Measurements from ENCODE around the gene OLFML3. TPM values are rescaled to one million over a fixed set of nuclear protein-coding genes. Genes with fewer than 3 reads are reported as not detected.

The OLFML3 gene
- total RNA-seq, 1 donor from 2014 or later: 1.6 TPM

DNA sequence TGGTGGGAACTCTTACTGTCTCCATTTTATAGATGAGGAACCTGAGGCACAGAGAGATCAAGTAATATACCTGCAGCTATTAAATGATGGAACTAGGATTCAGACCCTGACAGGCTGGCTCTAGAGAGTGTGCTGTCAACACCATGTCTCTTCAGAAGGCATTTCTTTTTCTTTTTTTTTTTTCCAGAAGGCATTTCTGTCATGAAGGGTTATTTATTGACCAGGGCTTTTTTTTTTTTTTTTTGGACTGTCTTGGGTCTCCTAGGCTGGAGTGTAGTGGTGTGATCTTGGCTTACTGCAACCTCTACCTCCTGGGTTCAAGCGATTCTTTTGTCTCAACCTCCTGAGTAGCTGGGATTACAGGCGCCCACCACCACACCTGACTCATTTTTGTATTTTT lies 27.6 kb upstream of the OLFML3 start:
- Histone ChIP-seq H3K36me3 (ENCODE audit: control insufficient read depth, insufficient read depth, low read length) (peaks cover 2% of the 10 kb centered on the region), H3K4me3 (ENCODE audit: low read depth, low read length) (no peak overlapping the region), H3K27me3 (ENCODE audit: control insufficient read depth, insufficient read depth, low read length) (no peaks in the 10 kb centered on the region)
- FAIRE-seq (no peak), DNase-seq (ENCODE audit: low read depth) (no peak)
- TF ChIP-seq, protein P1, sequence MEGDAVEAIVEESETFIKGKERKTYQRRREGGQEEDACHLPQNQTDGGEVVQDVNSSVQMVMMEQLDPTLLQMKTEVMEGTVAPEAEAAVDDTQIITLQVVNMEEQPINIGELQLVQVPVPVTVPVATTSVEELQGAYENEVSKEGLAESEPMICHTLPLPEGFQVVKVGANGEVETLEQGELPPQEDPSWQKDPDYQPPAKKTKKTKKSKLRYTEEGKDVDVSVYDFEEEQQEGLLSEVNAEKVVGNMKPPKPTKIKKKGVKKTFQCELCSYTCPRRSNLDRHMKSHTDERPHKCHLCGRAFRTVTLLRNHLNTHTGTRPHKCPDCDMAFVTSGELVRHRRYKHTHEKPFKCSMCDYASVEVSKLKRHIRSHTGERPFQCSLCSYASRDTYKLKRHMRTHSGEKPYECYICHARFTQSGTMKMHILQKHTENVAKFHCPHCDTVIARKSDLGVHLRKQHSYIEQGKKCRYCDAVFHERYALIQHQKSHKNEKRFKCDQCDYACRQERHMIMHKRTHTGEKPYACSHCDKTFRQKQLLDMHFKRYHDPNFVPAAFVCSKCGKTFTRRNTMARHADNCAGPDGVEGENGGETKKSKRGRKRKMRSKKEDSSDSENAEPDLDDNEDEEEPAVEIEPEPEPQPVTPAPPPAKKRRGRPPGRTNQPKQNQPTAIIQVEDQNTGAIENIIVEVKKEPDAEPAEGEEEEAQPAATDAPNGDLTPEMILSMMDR (IDR thresholded peaks at IDR 0.05; ENCODE audit: insufficient read depth, low read length, severe bottlenecking): no peak

DNA sequence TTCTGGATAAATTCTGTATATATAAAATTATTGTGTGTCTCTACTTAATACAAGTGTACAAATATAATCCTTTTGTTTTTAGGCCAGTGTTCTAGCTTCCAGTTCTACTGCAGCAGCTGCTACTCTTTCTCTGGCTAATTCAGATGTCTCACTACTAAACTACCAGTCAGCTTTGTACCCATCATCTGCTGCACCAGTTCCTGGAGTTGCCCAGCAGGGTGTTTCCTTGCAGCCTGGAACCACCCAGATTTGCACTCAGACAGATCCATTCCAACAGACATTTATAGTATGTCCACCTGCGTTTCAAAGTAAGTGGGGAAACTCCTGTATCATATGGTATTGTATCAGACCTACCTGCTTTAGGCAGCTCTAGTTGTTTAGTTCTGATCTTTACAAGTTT lies 21.3 kb upstream of the OLFML3 start:
- Histone ChIP-seq H3K4me3 (ENCODE audit: low read depth, low read length) (no peak overlapping the region), H3K36me3 (ENCODE audit: control insufficient read depth, insufficient read depth, low read length) (peaks cover 8% of the 10 kb centered on the region), H3K27me3 (ENCODE audit: control insufficient read depth, insufficient read depth, low read length) (no peaks in the 10 kb centered on the region)
- FAIRE-seq (no peak), DNase-seq (ENCODE audit: low read depth) (no peak)
- TF ChIP-seq, protein P1 (IDR thresholded peaks at IDR 0.05; ENCODE audit: insufficient read depth, low read length, severe bottlenecking): no peak

DNA sequence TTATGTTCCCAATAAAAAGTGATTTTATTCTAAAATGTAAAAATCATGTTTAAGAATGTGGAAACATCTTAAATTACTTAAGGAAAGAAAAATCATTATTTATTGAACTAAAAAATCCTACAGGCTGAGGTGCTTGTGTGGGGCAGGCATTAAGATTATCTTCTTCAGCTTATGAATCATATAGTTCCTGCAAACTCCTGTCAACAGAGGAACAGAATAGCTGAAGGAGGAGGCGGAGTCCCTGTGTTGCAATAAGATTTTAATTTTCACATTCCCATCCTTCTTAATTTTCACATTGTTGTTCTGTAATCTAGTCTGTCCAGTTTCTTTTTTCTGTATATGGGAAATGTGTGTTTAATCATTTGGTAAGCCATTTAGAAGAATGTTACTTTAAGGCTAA lies 20.6 kb upstream of the OLFML3 start:
- no peak for FAIRE-seq
- H3K27me3 ChIP-seq (ENCODE audit: control insufficient read depth, insufficient read depth, low read length): no peaks in the 10 kb centered on the region
- DNase-seq (ENCODE audit: low read depth): peak; percentile 42
- no peak overlapping the region for H3K4me3 ChIP-seq (ENCODE audit: low read depth, low read length)
- H3K36me3 ChIP-seq (ENCODE audit: control insufficient read depth, insufficient read depth, low read length): peaks cover 8% of the 10 kb centered on the region
- TF ChIP-seq, protein P1 (IDR thresholded peaks at IDR 0.05; ENCODE audit: insufficient read depth, low read length, severe bottlenecking): no peak

DNA sequence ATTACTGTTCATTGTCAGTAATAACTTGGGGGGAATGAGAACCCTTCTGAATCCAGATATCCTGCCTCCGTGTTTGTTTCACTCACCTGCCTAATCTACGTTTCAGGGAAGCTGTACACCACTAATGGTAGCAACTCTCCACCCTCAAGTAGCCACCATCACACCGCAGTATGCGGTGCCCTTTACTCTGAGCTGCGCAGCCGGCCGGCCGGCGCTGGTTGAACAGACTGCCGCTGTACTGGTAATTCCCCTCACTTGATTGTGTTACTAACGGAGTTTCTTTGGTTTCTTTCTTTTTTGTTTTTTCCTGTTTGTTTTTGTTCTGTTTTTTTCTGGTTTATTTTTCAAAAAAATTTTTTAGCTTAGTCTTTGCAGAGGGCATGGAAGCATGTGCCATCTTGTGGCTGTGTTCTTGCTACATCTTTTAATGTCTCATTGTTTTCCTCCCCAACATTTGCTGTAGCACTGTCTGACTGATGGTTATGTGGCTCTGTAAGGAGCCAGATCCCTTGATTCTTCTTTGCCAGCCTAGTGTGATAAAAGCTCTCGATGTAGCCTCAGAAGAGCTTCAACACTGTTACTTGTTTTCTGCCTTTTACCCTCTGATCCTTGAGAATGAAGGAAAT lies 15.9 kb upstream of the OLFML3 start:
- FAIRE-seq: no peak
- H3K4me3 ChIP-seq (ENCODE audit: low read depth, low read length): no peak overlapping the region
- DNase-seq (ENCODE audit: low read depth): no peak
- H3K36me3 ChIP-seq (ENCODE audit: control insufficient read depth, insufficient read depth, low read length): peaks cover 6% of the 10 kb centered on the region
- TF ChIP-seq, protein P1 (IDR thresholded peaks at IDR 0.05; ENCODE audit: insufficient read depth, low read length, severe bottlenecking): no peak
- no peaks in the 10 kb centered on the region for H3K27me3 ChIP-seq (ENCODE audit: control insufficient read depth, insufficient read depth, low read length)

DNA sequence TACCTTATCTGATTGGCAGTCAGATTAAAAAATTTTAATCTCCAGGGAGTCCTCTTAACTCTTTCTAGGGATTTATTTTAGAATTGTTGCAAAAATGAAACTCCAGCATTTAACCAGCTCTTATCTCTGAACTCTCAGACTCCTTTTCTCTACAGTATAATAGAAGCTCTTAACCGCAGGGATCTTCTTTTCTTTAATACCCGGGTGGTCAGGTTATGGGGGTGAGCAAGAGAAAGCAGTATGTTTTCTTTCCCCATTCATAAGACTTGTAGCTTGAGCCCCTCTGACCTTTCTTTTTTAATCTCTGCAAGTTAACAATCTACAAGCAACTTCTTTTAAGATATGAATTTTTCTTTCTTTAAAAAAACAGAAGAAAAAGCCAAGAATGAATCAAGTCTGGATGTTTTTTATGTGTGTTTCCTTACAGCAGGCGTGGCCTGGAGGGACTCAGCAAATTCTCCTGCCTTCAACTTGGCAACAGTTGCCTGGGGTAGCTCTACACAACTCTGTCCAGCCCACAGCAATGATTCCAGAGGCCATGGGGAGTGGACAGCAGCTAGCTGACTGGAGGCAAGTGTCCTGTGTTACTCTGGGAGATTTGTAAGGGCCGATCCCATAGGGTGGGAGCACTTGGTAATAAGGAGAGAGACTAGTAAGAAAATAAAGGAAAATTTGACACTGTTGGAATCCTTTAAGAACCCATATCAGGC lies 13.4 kb upstream of the OLFML3 start:
- DNase-seq (ENCODE audit: low read depth) (no peak), FAIRE-seq (no peak)
- Histone ChIP-seq H3K4me3 (ENCODE audit: low read depth, low read length) (no peak overlapping the region), H3K27me3 (ENCODE audit: control insufficient read depth, insufficient read depth, low read length) (no peaks in the 10 kb centered on the region), H3K36me3 (ENCODE audit: control insufficient read depth, insufficient read depth, low read length) (peaks cover 17% of the 10 kb centered on the region)
- TF ChIP-seq, protein P1 (IDR thresholded peaks at IDR 0.05; ENCODE audit: insufficient read depth, low read length, severe bottlenecking): no peak

Data from bronchial epithelial cell (primary cell).